K562 (cell line): ENCODE measurements around the gene NOCT. TPM values are rescaled to one million over a fixed set of nuclear protein-coding genes. Genes with fewer than 3 reads are reported as not detected.

ENCODE experiments used
- ATAC-seq: fragments of 200-7000 bp; cut with Tn5 transposase; 3 replicates; pipeline ENCODE4 v1.9.1; 2020; ENCODE audit warnings: moderate library complexity
- BruUV-seq: library from RNA; stranded (reverse); fragments of 400-500 nt; replicated peaks from 2 replicates; lab custom pipeline; 2021; lab: Mats Ljungman, UMichigan
- CTCF ChIA-PET: fragments of 300-600 bp; formaldehyde crosslinking; extraction: SDS; loops from one replicate; lab custom pipeline; 2021; ENCODE audit warnings: low intra/inter-chr PET ratio; lab: Yijun Ruan, JAX
- POLR2A ChIA-PET: fragments of 300-600, 350-650 bp; sonication (Branson Sonifier 250); formaldehyde crosslinking; extraction: SDS; loops from one replicate; lab custom pipeline; 2021; ENCODE audit warnings: antibody characterized with exemption, inconsistent platforms; lab: Yijun Ruan, JAX
- DNase-seq, 4 experiments: peaks; one replicate each; pipeline versions ENCODE4 v3.0.0 to v3.0.0-alpha.2; 2011 to 2018; ENCODE audit warnings: low spot score in 3 of 4, mixed read lengths in 3 of 4; ENCODE audit errors: extremely low read depth in 1 of 4
- FAIRE-seq: peaks from 2 replicates; lab custom pipeline; 2011; peaks lifted over from hg19 to GRCh38; lab: Jason Lieb, UNC
- H2AFZ ChIP-seq: 2 replicates; pipeline ENCODE4 v1.6.0; 2011; ENCODE audit warnings: low read depth, low read length, control low read depth, inconsistent platforms
- H3K27ac ChIP-seq: fragments of 200-600 bp; 3 replicates; pipeline ENCODE4 v1.8.0; 2011; ENCODE audit warnings: low read depth, mild to moderate bottlenecking, control low read depth, inconsistent platforms, low read length, moderate library complexity, mixed read lengths; ENCODE audit errors: extremely low read depth
- H3K27me3 ChIP-seq, 2 experiments: fragments of 300-600 bp in 1 of 2; 2 replicates in 1 of 2; 3 replicates in 1 of 2; pipeline versions ENCODE4 v1.6.0 to v1.8.0; 2011; ENCODE audit warnings: inconsistent platforms in 2 of 2, low read length in 2 of 2, mild to moderate bottlenecking in 1 of 2, mixed read lengths in 1 of 2, moderate library complexity in 1 of 2; ENCODE audit not compliant: control insufficient read depth in 2 of 2, insufficient read depth in 2 of 2
- H3K36me3 ChIP-seq: fragments of 300-600 bp; 3 replicates; pipeline ENCODE4 v1.8.0; 2011; ENCODE audit warnings: mild to moderate bottlenecking, low read length, inconsistent platforms; ENCODE audit not compliant: control insufficient read depth, insufficient read depth
- H3K4me1 ChIP-seq, 2 experiments: fragments of 200-600 bp in 1 of 2; replicated peaks in 1 of 2; 2 replicates in 1 of 2; 3 replicates in 1 of 2; pipeline versions ENCODE4 v1.5.1 to v1.8.0; 2011; ENCODE audit warnings: inconsistent platforms in 2 of 2, low read length in 2 of 2, mild to moderate bottlenecking in 1 of 2, mixed read lengths in 1 of 2, moderate library complexity in 1 of 2; ENCODE audit not compliant: control insufficient read depth in 2 of 2, insufficient read depth in 2 of 2
- H3K4me2 ChIP-seq: 2 replicates; pipeline ENCODE4 v1.6.1; 2011; ENCODE audit warnings: low read length, control low read depth, inconsistent platforms, mixed read lengths; ENCODE audit not compliant: insufficient read depth
- H3K4me3 ChIP-seq: fragments of 200-600 bp; sonication (generic), shearing (Covaris generic); 2 replicates; pipeline ENCODE4 v1.5.1; 2016; ENCODE audit warnings: control low read depth, inconsistent platforms
- H3K79me2 ChIP-seq: fragments of 200-600 bp; 3 replicates; pipeline ENCODE4 v1.8.0; 2011; ENCODE audit warnings: low read length, inconsistent platforms; ENCODE audit not compliant: control insufficient read depth, insufficient read depth
- H3K9ac ChIP-seq, 2 experiments: 2 replicates each; pipeline versions ENCODE4 v1.6.0 to v1.6.1; 2011; ENCODE audit warnings: low read depth in 2 of 2, low read length in 2 of 2, control low read depth in 1 of 2, inconsistent platforms in 1 of 2, mild to moderate bottlenecking in 1 of 2, mixed read lengths in 1 of 2; ENCODE audit not compliant: insufficient read depth in 1 of 2
- H3K9me1 ChIP-seq: one replicate; pipeline ENCODE4 v1.6.0; 2011; ENCODE audit warnings: inconsistent platforms, mild to moderate bottlenecking, low read length, moderate library complexity; ENCODE audit not compliant: control insufficient read depth, insufficient read depth
- H3K9me3 ChIP-seq: replicated peaks from 2 replicates; pipeline ENCODE4 v1.5.1; 2011; ENCODE audit warnings: low read depth, low read length, inconsistent platforms; ENCODE audit not compliant: control insufficient read depth, insufficient read depth
- H4K20me1 ChIP-seq: replicated peaks from 2 replicates; pipeline ENCODE4 v1.6.1; 2011; ENCODE audit warnings: low read length, inconsistent platforms, mixed read lengths; ENCODE audit not compliant: control insufficient read depth, insufficient read depth
- CBX2 ChIP-seq: fragments of 200-600 bp; sonication (generic); IDR thresholded peaks from one replicate; pipeline ENCODE4 v1.6.1; 2012; ENCODE audit warnings: mild to moderate bottlenecking, low read length, inconsistent platforms; ENCODE audit not compliant: insufficient read depth, poor library complexity, severe bottlenecking
- CEBPB ChIP-seq: fragments of 450-650 bp; IDR thresholded peaks from 2 replicates; pipeline ENCODE4 v1.6.1; 2016; ENCODE audit warnings: missing genetic modification characterization, missing compliant biosample characterization
- MCM3 ChIP-seq: fragments of 450-650 bp; IDR thresholded peaks from 2 replicates; pipeline ENCODE4 v1.6.1; 2016
- ZFP30 ChIP-seq: fragments of 250-450 bp; sonication (Bioruptor Pico); IDR thresholded peaks from 2 replicates; pipeline ENCODE4 v1.8.0; 2022; ENCODE audit warnings: moderate library complexity, mild to moderate bottlenecking, inconsistent platforms, borderline replicate concordance
- WGBS: fragments of 100-300 bp; shearing (Covaris generic); methylation state at CpG from one replicate; pipeline ENCODE4 v1.1.6; 2016; ENCODE audit warnings: low coverage, mixed read lengths; ENCODE audit not compliant: insufficient coverage; ENCODE audit errors: missing lambda C conversion rate; 5-methylcytosine and 5-hydroxymethylcytosine counted together
- in situ Hi-C: fragments of 300-500 bp; cut with MboI; formaldehyde crosslinking; loops from 4 replicates; pipeline ENCODE4 v1.15.0; 2018; ENCODE audit warnings: inconsistent platforms, mixed read lengths
- intact Hi-C: fragments of 100-400 bp; cut with micrococcal nuclease; formaldehyde crosslinking; loops from 2 replicates; pipeline ENCODE4 v1.14.2; 2022
- polyA plus RNA-seq, 8 experiments: library from polyadenylated mRNA; depleted of rRNA in 4 of 8; stranded (reverse) in 5 of 8; unstranded in 3 of 8; fragments of >200 nt; fragmentation: Nextera tagmentation in 2 of 8; fragmentation: Illumina TruSeq in 1 of 8; extraction: Ambion mirVana in 2 of 8; extraction: Trizol in 1 of 8; gene quantifications; 2 replicates each; pipeline versions ENCODE4 v1.2.1 to v1.2.3, GENCODE V29; 2011 to 2014; ENCODE audit warnings: inconsistent platforms in 1 of 8, missing spikeins in 1 of 8
- total RNA-seq, 7 experiments: library from RNA; depleted of rRNA in 6 of 7; stranded (reverse); fragments of >200 nt in 6 of 7; fragmentation: Illumina TruSeq in 2 of 7; extraction: Trizol in 2 of 7; gene quantifications; 2 replicates each; pipeline versions ENCODE4 v1.2.1 to v1.2.3, GENCODE V29; 2011 to 2021; ENCODE audit warnings: low replicate concordance in 1 of 7

Gene NOCT
- total and polyA plus RNA-seq, 9 of the 15 experiments (the other 6 are each of a cell fraction or from before 2014, with no cell fraction given): 1.3 to 20.2 (median 11.1) TPM

- no TSS peak for BruUV-seq
- in situ Hi-C loops: no loop called here
- H3K27me3 ChIP-seq: no peaks in the 10 kb centered on the region
- H3K9me1 ChIP-seq: no peaks in the 10 kb centered on the region
- no peaks in the 10 kb centered on the region for H3K9me3 ChIP-seq
- 0 out of 2 replicates have a peak, but pooled peaks cover 4% of the 10 kb centered on the region for H4K20me1 ChIP-seq
- no peak overlapping the region for H3K9ac ChIP-seq
- H3K79me2 ChIP-seq: peaks cover 87% of the 10 kb centered on the region
- FAIRE-seq: no peak
- intact Hi-C loops: no loop called here
- H3K27ac ChIP-seq: no peak overlapping the region
- WGBS: 95% methylated on average over 1 of the region's 1 CpG
- H3K4me1 ChIP-seq: no peaks in the 10 kb centered on the region
- H3K36me3 ChIP-seq: peaks cover 35% of the 10 kb centered on the region
- ATAC-seq: peak; percentile 11; the same call in 1 of the 3 replicates
- H2AFZ ChIP-seq: no peak overlapping the region
- TF ChIP-seq CBX2 (no peak), MCM3 (no peak), CEBPB (tag) (no peak), ZFP30 (CRISPR knock-in tag) (no peak)
- TF ChIP-seq, all 486 proteins: peak for 0
- ChIA-PET CTCF (no interaction called here), POLR2A (interaction anchor here (0.6 kb wide), 1 partner anchor 649 kb away, joined by 4 read pairs; no protein-coding TSS in a partner anchor)
- H3K4me2 ChIP-seq: no peak overlapping the region
- no peak overlapping the region for H3K4me3 ChIP-seq
- no peak for DNase-seq
These were observed 60.6 kb downstream of the NOCT start for GRCh38 chr4:139076016-139076744.
